K562 (cell line): ENCODE measurements around the gene BRD4. TPM values are rescaled to one million over a fixed set of nuclear protein-coding genes. Genes with fewer than 3 reads are reported as not detected.
A peak's percentile ranks its signal among the peaks of the same experiment; 100 is the strongest.

Experiments used
- ATAC-seq: fragments of 200-7000 bp; cut with Tn5 transposase; 3 replicates; pipeline ENCODE4 v1.9.1; 2020; ENCODE audit warnings: moderate library complexity
- BruUV-seq: library from RNA; stranded (reverse); fragments of 400-500 nt; replicated peaks from 2 replicates; lab custom pipeline; 2021; lab: Mats Ljungman, UMichigan
- CTCF ChIA-PET: fragments of 300-600 bp; formaldehyde crosslinking; extraction: SDS; loops from one replicate; lab custom pipeline; 2021; ENCODE audit warnings: low intra/inter-chr PET ratio; lab: Yijun Ruan, JAX
- POLR2A ChIA-PET: fragments of 300-600, 350-650 bp; sonication (Branson Sonifier 250); formaldehyde crosslinking; extraction: SDS; loops from one replicate; lab custom pipeline; 2021; ENCODE audit warnings: antibody characterized with exemption, inconsistent platforms; lab: Yijun Ruan, JAX
- DNase-seq, 4 experiments: peaks; one replicate each; pipeline versions ENCODE4 v3.0.0 to v3.0.0-alpha.2; 2011 to 2018; ENCODE audit warnings: low spot score in 3 of 4, mixed read lengths in 3 of 4; ENCODE audit errors: extremely low read depth in 1 of 4
- FAIRE-seq: peaks from 2 replicates; lab custom pipeline; 2011; peaks lifted over from hg19 to GRCh38; lab: Jason Lieb, UNC
- H2AFZ ChIP-seq: 2 replicates; pipeline ENCODE4 v1.6.0; 2011; ENCODE audit warnings: low read depth, low read length, control low read depth, inconsistent platforms
- H3K27ac ChIP-seq: fragments of 200-600 bp; 3 replicates; pipeline ENCODE4 v1.8.0; 2011; ENCODE audit warnings: low read depth, mild to moderate bottlenecking, control low read depth, inconsistent platforms, low read length, moderate library complexity, mixed read lengths; ENCODE audit errors: extremely low read depth
- H3K27me3 ChIP-seq, 2 experiments: fragments of 300-600 bp in 1 of 2; 2 replicates in 1 of 2; 3 replicates in 1 of 2; pipeline versions ENCODE4 v1.6.0 to v1.8.0; 2011; ENCODE audit warnings: inconsistent platforms in 2 of 2, low read length in 2 of 2, mild to moderate bottlenecking in 1 of 2, mixed read lengths in 1 of 2, moderate library complexity in 1 of 2; ENCODE audit not compliant: control insufficient read depth in 2 of 2, insufficient read depth in 2 of 2
- H3K36me3 ChIP-seq: fragments of 300-600 bp; 3 replicates; pipeline ENCODE4 v1.8.0; 2011; ENCODE audit warnings: mild to moderate bottlenecking, low read length, inconsistent platforms; ENCODE audit not compliant: control insufficient read depth, insufficient read depth
- H3K4me1 ChIP-seq, 2 experiments: fragments of 200-600 bp in 1 of 2; replicated peaks in 1 of 2; 2 replicates in 1 of 2; 3 replicates in 1 of 2; pipeline versions ENCODE4 v1.5.1 to v1.8.0; 2011; ENCODE audit warnings: inconsistent platforms in 2 of 2, low read length in 2 of 2, mild to moderate bottlenecking in 1 of 2, mixed read lengths in 1 of 2, moderate library complexity in 1 of 2; ENCODE audit not compliant: control insufficient read depth in 2 of 2, insufficient read depth in 2 of 2
- H3K4me2 ChIP-seq: 2 replicates; pipeline ENCODE4 v1.6.1; 2011; ENCODE audit warnings: low read length, control low read depth, inconsistent platforms, mixed read lengths; ENCODE audit not compliant: insufficient read depth
- H3K4me3 ChIP-seq: fragments of 200-600 bp; sonication (generic), shearing (Covaris generic); 2 replicates; pipeline ENCODE4 v1.5.1; 2016; ENCODE audit warnings: control low read depth, inconsistent platforms
- H3K79me2 ChIP-seq: fragments of 200-600 bp; 3 replicates; pipeline ENCODE4 v1.8.0; 2011; ENCODE audit warnings: low read length, inconsistent platforms; ENCODE audit not compliant: control insufficient read depth, insufficient read depth
- H3K9ac ChIP-seq, 2 experiments: 2 replicates each; pipeline versions ENCODE4 v1.6.0 to v1.6.1; 2011; ENCODE audit warnings: low read depth in 2 of 2, low read length in 2 of 2, control low read depth in 1 of 2, inconsistent platforms in 1 of 2, mild to moderate bottlenecking in 1 of 2, mixed read lengths in 1 of 2; ENCODE audit not compliant: insufficient read depth in 1 of 2
- H3K9me1 ChIP-seq: one replicate; pipeline ENCODE4 v1.6.0; 2011; ENCODE audit warnings: inconsistent platforms, mild to moderate bottlenecking, low read length, moderate library complexity; ENCODE audit not compliant: control insufficient read depth, insufficient read depth
- H3K9me3 ChIP-seq: replicated peaks from 2 replicates; pipeline ENCODE4 v1.5.1; 2011; ENCODE audit warnings: low read depth, low read length, inconsistent platforms; ENCODE audit not compliant: control insufficient read depth, insufficient read depth
- H4K20me1 ChIP-seq: replicated peaks from 2 replicates; pipeline ENCODE4 v1.6.1; 2011; ENCODE audit warnings: low read length, inconsistent platforms, mixed read lengths; ENCODE audit not compliant: control insufficient read depth, insufficient read depth
- HMGN3 ChIP-seq: IDR thresholded peaks from 2 replicates; pipeline ENCODE4 v1.6.1; 2011; ENCODE audit warnings: borderline replicate concordance, low read depth, mild to moderate bottlenecking, mixed read lengths, low read length; ENCODE audit not compliant: insufficient read length; ENCODE audit errors: extremely low read depth
- KDM5B ChIP-seq: fragments of 200-600 bp; sonication (generic); IDR thresholded peaks from 2 replicates; pipeline ENCODE4 v1.6.1; 2012; ENCODE audit warnings: low read depth, mild to moderate bottlenecking, moderate library complexity, low read length, control low read depth, inconsistent platforms; ENCODE audit not compliant: insufficient replicate concordance
- NFRKB ChIP-seq: fragments of 450-650 bp; IDR thresholded peaks from 2 replicates; pipeline ENCODE4 v1.6.1; 2016; ENCODE audit warnings: low read depth
- SETDB1 ChIP-seq: IDR thresholded peaks from one replicate; pipeline ENCODE4 v1.6.1; 2012; ENCODE audit warnings: low read length, control low read depth, inconsistent platforms
- TAF7 ChIP-seq: fragments of 450-650 bp; IDR thresholded peaks from 2 replicates; pipeline ENCODE4 v1.6.1; 2016; ENCODE audit warnings: missing genetic modification characterization, missing compliant biosample characterization
- ZNF23 ChIP-seq: fragments of 250-450 bp; sonication (Bioruptor Pico); IDR thresholded peaks from 2 replicates; pipeline ENCODE4 v1.4.0; 2020; ENCODE audit warnings: mild to moderate bottlenecking
- ZNF311 ChIP-seq: fragments of 250-450 bp; sonication (Bioruptor Pico); IDR thresholded peaks from 2 replicates; pipeline ENCODE4 v1.4.0; 2020; ENCODE audit warnings: mild to moderate bottlenecking, moderate library complexity
- ZNF431 ChIP-seq: sonication (generic); formaldehyde crosslinking; IDR thresholded peaks from 2 replicates; pipeline ENCODE4 v1.8.0; 2022; ENCODE audit warnings: mild to moderate bottlenecking, missing genetic modification reagents
- WGBS: fragments of 100-300 bp; shearing (Covaris generic); methylation state at CpG from one replicate; pipeline ENCODE4 v1.1.6; 2016; ENCODE audit warnings: low coverage, mixed read lengths; ENCODE audit not compliant: insufficient coverage; ENCODE audit errors: missing lambda C conversion rate; 5-methylcytosine and 5-hydroxymethylcytosine counted together
- in situ Hi-C: fragments of 300-500 bp; cut with MboI; formaldehyde crosslinking; loops from 4 replicates; pipeline ENCODE4 v1.15.0; 2018; ENCODE audit warnings: inconsistent platforms, mixed read lengths
- intact Hi-C: fragments of 100-400 bp; cut with micrococcal nuclease; formaldehyde crosslinking; loops from 2 replicates; pipeline ENCODE4 v1.14.2; 2022
- polyA plus RNA-seq, 8 experiments: library from polyadenylated mRNA; depleted of rRNA in 4 of 8; stranded (reverse) in 5 of 8; unstranded in 3 of 8; fragments of >200 nt; fragmentation: Nextera tagmentation in 2 of 8; fragmentation: Illumina TruSeq in 1 of 8; extraction: Ambion mirVana in 2 of 8; extraction: Trizol in 1 of 8; gene quantifications; 2 replicates each; pipeline versions ENCODE4 v1.2.1 to v1.2.3, GENCODE V29; 2011 to 2014; ENCODE audit warnings: inconsistent platforms in 1 of 8, missing spikeins in 1 of 8
- total RNA-seq, 7 experiments: library from RNA; depleted of rRNA in 6 of 7; stranded (reverse); fragments of >200 nt in 6 of 7; fragmentation: Illumina TruSeq in 2 of 7; extraction: Trizol in 2 of 7; gene quantifications; 2 replicates each; pipeline versions ENCODE4 v1.2.1 to v1.2.3, GENCODE V29; 2011 to 2021; ENCODE audit warnings: low replicate concordance in 1 of 7
- TF ChIP-seq, protein P1 (sequence below): fragments of 450-650 bp; formaldehyde crosslinking; IDR thresholded peaks from 2 replicates; pipeline ENCODE4 v1.4.0; 2020; ENCODE audit warnings: mild to moderate bottlenecking, moderate library complexity
- TF ChIP-seq, protein P2 (sequence below): fragments of 150-350 bp; conservative IDR thresholded peaks from 2 replicates; pipeline ENCODE4 v1.6.1; 2014; ENCODE audit warnings: low read length
- TF ChIP-seq, protein P3 (sequence below): fragments of 450-650 bp; formaldehyde crosslinking; IDR thresholded peaks from 2 replicates; pipeline ENCODE4 v1.4.0; 2022; ENCODE audit warnings: mild to moderate bottlenecking, moderate library complexity
- TF ChIP-seq, protein P4 (sequence below): fragments of 250-450 bp; sonication (Bioruptor Pico); IDR thresholded peaks from 2 replicates; pipeline ENCODE4 v1.8.0; 2021; ENCODE audit warnings: mild to moderate bottlenecking, moderate library complexity

Gene BRD4
- total and polyA plus RNA-seq, 9 of the 15 experiments (the other 6 are each of a cell fraction or from before 2014, with no cell fraction given): 1.8 to 105 (median 15.6) TPM

DNA sequence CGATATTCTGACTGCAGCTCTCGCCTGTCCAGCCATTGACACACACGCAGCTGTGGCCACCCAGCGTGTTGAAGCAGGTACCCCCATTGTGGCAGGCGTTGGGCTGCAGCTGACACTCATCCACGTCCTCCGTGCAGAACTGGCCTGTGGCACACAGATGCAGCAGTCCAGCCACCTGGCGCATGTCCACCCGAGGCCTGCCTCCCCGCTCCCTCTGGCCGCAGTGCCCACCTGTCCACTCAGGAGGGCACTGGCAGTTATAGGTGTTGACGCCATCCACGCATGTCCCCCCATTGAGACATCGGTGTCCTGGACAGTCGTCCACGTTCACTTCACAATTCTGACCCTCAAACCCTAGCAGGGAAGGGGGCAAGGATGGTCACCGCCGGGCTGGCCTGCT is 140.8 kb downstream of the BRD4 start (continued):
- TF ChIP-seq, protein P1, sequence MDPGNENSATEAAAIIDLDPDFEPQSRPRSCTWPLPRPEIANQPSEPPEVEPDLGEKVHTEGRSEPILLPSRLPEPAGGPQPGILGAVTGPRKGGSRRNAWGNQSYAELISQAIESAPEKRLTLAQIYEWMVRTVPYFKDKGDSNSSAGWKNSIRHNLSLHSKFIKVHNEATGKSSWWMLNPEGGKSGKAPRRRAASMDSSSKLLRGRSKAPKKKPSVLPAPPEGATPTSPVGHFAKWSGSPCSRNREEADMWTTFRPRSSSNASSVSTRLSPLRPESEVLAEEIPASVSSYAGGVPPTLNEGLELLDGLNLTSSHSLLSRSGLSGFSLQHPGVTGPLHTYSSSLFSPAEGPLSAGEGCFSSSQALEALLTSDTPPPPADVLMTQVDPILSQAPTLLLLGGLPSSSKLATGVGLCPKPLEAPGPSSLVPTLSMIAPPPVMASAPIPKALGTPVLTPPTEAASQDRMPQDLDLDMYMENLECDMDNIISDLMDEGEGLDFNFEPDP (CRISPR knock-in tag): no peak
- no peak for TF ChIP-seq TAF7 (tag)

DNA sequence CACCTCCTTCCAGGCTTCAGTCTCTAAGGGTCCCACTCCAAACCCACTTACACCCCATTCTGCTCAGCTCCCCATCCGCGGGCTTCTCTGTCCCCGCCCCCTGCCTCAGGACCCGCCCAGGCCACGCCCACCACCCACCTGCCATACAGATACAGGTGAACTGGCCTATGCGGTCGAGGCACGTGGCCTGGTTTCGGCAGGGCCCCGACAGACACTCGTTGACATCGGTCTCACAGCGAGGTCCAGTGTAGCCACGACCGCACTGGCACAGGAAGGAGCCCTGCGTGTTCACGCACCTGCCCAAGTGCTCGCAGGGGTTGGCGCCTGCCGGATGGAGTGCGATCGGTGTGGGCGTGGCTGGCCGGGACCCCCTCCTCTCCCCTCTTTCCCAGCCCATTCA is 143.5 kb downstream of the BRD4 start:
- WGBS: 36% methylated on average over 18 of the region's 24 CpGs
- TF ChIP-seq HMGN3 (no peak), ZNF431 (CRISPR knock-in tag) (no peak), KDM5B (no peak), ZNF23 (CRISPR knock-in tag) (no peak), ZNF311 (CRISPR knock-in tag) (no peak), SETDB1 (no peak), NFRKB (no peak)
- TF ChIP-seq, protein P2, sequence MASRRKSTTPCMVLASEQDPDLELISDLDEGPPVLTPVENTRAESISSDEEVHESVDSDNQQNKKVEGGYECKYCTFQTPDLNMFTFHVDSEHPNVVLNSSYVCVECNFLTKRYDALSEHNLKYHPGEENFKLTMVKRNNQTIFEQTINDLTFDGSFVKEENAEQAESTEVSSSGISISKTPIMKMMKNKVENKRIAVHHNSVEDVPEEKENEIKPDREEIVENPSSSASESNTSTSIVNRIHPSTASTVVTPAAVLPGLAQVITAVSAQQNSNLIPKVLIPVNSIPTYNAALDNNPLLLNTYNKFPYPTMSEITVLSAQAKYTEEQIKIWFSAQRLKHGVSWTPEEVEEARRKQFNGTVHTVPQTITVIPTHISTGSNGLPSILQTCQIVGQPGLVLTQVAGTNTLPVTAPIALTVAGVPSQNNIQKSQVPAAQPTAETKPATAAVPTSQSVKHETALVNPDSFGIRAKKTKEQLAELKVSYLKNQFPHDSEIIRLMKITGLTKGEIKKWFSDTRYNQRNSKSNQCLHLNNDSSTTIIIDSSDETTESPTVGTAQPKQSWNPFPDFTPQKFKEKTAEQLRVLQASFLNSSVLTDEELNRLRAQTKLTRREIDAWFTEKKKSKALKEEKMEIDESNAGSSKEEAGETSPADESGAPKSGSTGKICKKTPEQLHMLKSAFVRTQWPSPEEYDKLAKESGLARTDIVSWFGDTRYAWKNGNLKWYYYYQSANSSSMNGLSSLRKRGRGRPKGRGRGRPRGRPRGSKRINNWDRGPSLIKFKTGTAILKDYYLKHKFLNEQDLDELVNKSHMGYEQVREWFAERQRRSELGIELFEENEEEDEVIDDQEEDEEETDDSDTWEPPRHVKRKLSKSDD: no peak
- TF ChIP-seq, protein P3, sequence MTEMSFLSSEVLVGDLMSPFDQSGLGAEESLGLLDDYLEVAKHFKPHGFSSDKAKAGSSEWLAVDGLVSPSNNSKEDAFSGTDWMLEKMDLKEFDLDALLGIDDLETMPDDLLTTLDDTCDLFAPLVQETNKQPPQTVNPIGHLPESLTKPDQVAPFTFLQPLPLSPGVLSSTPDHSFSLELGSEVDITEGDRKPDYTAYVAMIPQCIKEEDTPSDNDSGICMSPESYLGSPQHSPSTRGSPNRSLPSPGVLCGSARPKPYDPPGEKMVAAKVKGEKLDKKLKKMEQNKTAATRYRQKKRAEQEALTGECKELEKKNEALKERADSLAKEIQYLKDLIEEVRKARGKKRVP (CRISPR knock-in tag): no peak
- TF ChIP-seq, protein P4, sequence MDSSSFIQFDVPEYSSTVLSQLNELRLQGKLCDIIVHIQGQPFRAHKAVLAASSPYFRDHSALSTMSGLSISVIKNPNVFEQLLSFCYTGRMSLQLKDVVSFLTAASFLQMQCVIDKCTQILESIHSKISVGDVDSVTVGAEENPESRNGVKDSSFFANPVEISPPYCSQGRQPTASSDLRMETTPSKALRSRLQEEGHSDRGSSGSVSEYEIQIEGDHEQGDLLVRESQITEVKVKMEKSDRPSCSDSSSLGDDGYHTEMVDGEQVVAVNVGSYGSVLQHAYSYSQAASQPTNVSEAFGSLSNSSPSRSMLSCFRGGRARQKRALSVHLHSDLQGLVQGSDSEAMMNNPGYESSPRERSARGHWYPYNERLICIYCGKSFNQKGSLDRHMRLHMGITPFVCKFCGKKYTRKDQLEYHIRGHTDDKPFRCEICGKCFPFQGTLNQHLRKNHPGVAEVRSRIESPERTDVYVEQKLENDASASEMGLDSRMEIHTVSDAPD: no peak

More for the DNA sequence above, 143.5 kb downstream of the BRD4 start:
- Histone ChIP-seq H2AFZ (no peak overlapping the region), H3K9ac (no peak overlapping the region; a peak in 1 of 4 replicates), H3K79me2 (no peaks in the 10 kb centered on the region), H3K27me3 (peaks cover 12 to 61% of the 10 kb centered on the region in 2 experiments), H3K4me1 (peaks cover 0 to 34% of the 10 kb centered on the region in 2 experiments; a peak in 2 of 5 replicates), H3K9me1 (no peaks in the 10 kb centered on the region), H3K4me2 (no peak overlapping the region), H3K9me3 (no peaks in the 10 kb centered on the region), H3K4me3 (no peak overlapping the region), H4K20me1 (0 out of 2 replicates have a peak, but pooled peaks cover 4% of the 10 kb centered on the region), H3K36me3 (no peaks in the 10 kb centered on the region), H3K27ac (no peak overlapping the region)
- CTCF ChIA-PET: no interaction called here
- FAIRE-seq: no peak
- POLR2A ChIA-PET: no interaction called here
- no TSS peak for BruUV-seq
- intact Hi-C loops (no loop called here), in situ Hi-C loops (no loop called here)
- DNase-seq: peak in 1 of 4 experiments; percentile 21
- ATAC-seq: no peak
